Spleen (tissue), 7 donors: ENCODE data around the gene DNAJC10.

Source experiments
- POLR2AphosphoS5 ChIP-seq, 3 donors: sonication (generic); formaldehyde crosslinking; IDR thresholded peaks; one replicate each; pipeline ENCODE4 v1.5.1; 2017; ENCODE audit warnings: antibody characterized with exemption in 3 of 3
- TF ChIP-seq, protein P1 (sequence below), 11 experiments: fragments of 200-600 bp in 7 of 11; fragments of 450-650 bp in 4 of 11; sonication (generic) in 4 of 11; IDR thresholded peaks in 8 of 11; conservative IDR thresholded peaks in 3 of 11; 1 replicate in 7 of 11; 2 replicates in 4 of 11; pipeline versions ENCODE4 v1.4.0 to v1.8.0; 2016 to 2021; ENCODE audit warnings: antibody characterized with exemption in 11 of 11, inconsistent platforms in 4 of 11, mild to moderate bottlenecking in 1 of 11
- donor health status: DM: no; HTN: no; CAD: no; lungs with moderate emphysema.
- donor health status: DM: no; HTN: no; CAD: no.
- donor health status: DM: no; HTN: no; CAD: no.

GRCh38 chr2:182728014-182728413 lies 12.0 kb downstream of the DNAJC10 start:
- TF ChIP-seq, protein P1, sequence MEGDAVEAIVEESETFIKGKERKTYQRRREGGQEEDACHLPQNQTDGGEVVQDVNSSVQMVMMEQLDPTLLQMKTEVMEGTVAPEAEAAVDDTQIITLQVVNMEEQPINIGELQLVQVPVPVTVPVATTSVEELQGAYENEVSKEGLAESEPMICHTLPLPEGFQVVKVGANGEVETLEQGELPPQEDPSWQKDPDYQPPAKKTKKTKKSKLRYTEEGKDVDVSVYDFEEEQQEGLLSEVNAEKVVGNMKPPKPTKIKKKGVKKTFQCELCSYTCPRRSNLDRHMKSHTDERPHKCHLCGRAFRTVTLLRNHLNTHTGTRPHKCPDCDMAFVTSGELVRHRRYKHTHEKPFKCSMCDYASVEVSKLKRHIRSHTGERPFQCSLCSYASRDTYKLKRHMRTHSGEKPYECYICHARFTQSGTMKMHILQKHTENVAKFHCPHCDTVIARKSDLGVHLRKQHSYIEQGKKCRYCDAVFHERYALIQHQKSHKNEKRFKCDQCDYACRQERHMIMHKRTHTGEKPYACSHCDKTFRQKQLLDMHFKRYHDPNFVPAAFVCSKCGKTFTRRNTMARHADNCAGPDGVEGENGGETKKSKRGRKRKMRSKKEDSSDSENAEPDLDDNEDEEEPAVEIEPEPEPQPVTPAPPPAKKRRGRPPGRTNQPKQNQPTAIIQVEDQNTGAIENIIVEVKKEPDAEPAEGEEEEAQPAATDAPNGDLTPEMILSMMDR (IDR thresholded peaks at IDR 0.05 in 8 of 11, conservative IDR thresholded peaks at IDR 0.05 in 3 of 11): no peak
- no peak for TF ChIP-seq POLR2AphosphoS5 (IDR thresholded peaks at IDR 0.05)
